ENCODE data around the gene TAS2R16.
"Not testable (repeated sequence)": the region's sequence is repeated elsewhere in the genome, so short reads cannot be mapped to it uniquely, and the experiment has no call there.

Gene TAS2R16

GRCh38 chr7:122970740-122971725, 24.5 kb downstream of the TAS2R16 start:
- DNase-seq = no peak

- no peak for DNase-seq
These were observed 27.1 kb downstream of the TAS2R16 start for GRCh38 chr7:122968389-122968788.

GRCh38 chr7:122965306-122965705, 30.2 kb downstream of the TAS2R16 start:
- no peak for DNase-seq

- not testable (repeated sequence) for DNase-seq
These were observed 41.8 kb downstream of the TAS2R16 start for GRCh38 chr7:122953678-122954077.

GRCh38 chr7:122951006-122951405, 44.5 kb downstream of the TAS2R16 start:
- DNase-seq = no peak

GRCh38 chr7:122949186-122949585, 46.3 kb downstream of the TAS2R16 start:
- no peak for DNase-seq
